Right cardiac atrium (tissue), 5 donors: ENCODE results near the gene LMF1. TPM values are rescaled to one million over a fixed set of nuclear protein-coding genes. Genes with fewer than 3 reads are reported as not detected.

Experiments
- ATAC-seq, 2 donors: fragments of 200-7000 bp; cut with Tn5 transposase; one replicate each; pipeline versions ENCODE4 v1.8.0 to v1.9.1; 2020; ENCODE audit warnings: moderate library complexity in 2 of 2, mild to moderate bottlenecking in 1 of 2
- DNase-seq, 3 donors: peaks; one replicate each; pipeline ENCODE4 v3.0.0-alpha.2; 2020
- H3K27ac ChIP-seq: one replicate; pipeline ENCODE4 v1.5.1; 2013; ENCODE audit warnings: mild to moderate bottlenecking, low read length, control low read depth, moderate library complexity
- H3K27me3 ChIP-seq: one replicate; pipeline ENCODE4 v1.6.1; 2013; ENCODE audit not compliant: control insufficient read depth, insufficient read depth
- H3K4me1 ChIP-seq: one replicate; pipeline ENCODE4 v1.6.1; 2013; ENCODE audit warnings: low read length; ENCODE audit not compliant: control insufficient read depth, insufficient read depth
- H3K4me3 ChIP-seq: one replicate; pipeline ENCODE4 v1.5.1; 2013; ENCODE audit warnings: low read length, control low read depth
- H3K9me3 ChIP-seq: one replicate; pipeline ENCODE4 v1.6.1; 2013; ENCODE audit warnings: low read length; ENCODE audit not compliant: control insufficient read depth
- WGBS: extraction: QIAGEN DNeasy Blood & Tissue Kit; methylation state at CpG from one replicate; pipeline ENCODE4 v1.1.7; 2013; 5-methylcytosine and 5-hydroxymethylcytosine counted together
- intact Hi-C, 4 donors: fragments of 100-400 bp; cut with DNase I; formaldehyde crosslinking; loops; one replicate each; pipeline versions ENCODE4 v1.11.0 to v1.14.0; 2022 to 2023
- polyA plus RNA-seq: library from polyadenylated mRNA; stranded (reverse); fragments of 200-250 nt; gene quantifications from one replicate; pipeline ENCODE4 v1.2.3, GENCODE V29; 2013
- total RNA-seq, 4 donors: library from RNA; stranded (reverse); fragmentation: NEBNext Ultra II Directional; extraction: Animal tissue kit (Norgen Biotek cat#: 25700); gene quantifications; one replicate each; pipeline ENCODE4 v1.2.1, GENCODE V29; 2021
- donor health status: healthy with polysubstance abuse.
- donor health status: DM: no; HTN: yes; CAD: no.
- donor health status: DM: no; HTN: no; CAD: no.
- donor health status: DM: no; HTN: yes; CAD: no; lungs with severe emphysema.
- donor health status: DM: yes; HTN: yes; CAD: no.

The LMF1 gene
- total and polyA plus RNA-seq, 5 donors: 7.8 to 13.3 (median 10.8) TPM

GRCh38 chr16:967546-968295 lies 3.1 kb downstream of the LMF1 start:
- no peak overlapping the region for H3K27ac ChIP-seq
- H3K9me3 ChIP-seq: no peaks in the 10 kb centered on the region
- no peaks in the 10 kb centered on the region for H3K27me3 ChIP-seq
- intact Hi-C loops: no loop called here
- WGBS: 95% methylated on average over 41 of the region's 41 CpGs
- H3K4me3 ChIP-seq: no peak overlapping the region
- DNase-seq (no peak), ATAC-seq (no peak)
- peaks cover 4% of the 10 kb centered on the region for H3K4me1 ChIP-seq

- DNase-seq: no peak
Measured at GRCh38 chr16:967077-967541, 3.7 kb downstream of the LMF1 start.

GRCh38 chr16:966505-966904 lies 4.3 kb downstream of the LMF1 start:
- DNase-seq (no peak), ATAC-seq (no peak)
- H3K9me3 ChIP-seq: no peaks in the 10 kb centered on the region
- peaks cover 4% of the 10 kb centered on the region for H3K4me1 ChIP-seq
- no peak overlapping the region for H3K4me3 ChIP-seq
- H3K27ac ChIP-seq: no peak overlapping the region
- no peaks in the 10 kb centered on the region for H3K27me3 ChIP-seq
- intact Hi-C loops: no loop called here
- WGBS: 97% methylated on average over 10 of the region's 10 CpGs

More at GRCh38 chr16:967077-967541, 3.7 kb downstream of the LMF1 start:
- H3K27me3 ChIP-seq: no peaks in the 10 kb centered on the region
- H3K4me3 ChIP-seq: no peak overlapping the region
- H3K4me1 ChIP-seq: peaks cover 4% of the 10 kb centered on the region
- WGBS: 96% methylated on average over 20 of the region's 20 CpGs
- intact Hi-C loops: no loop called here
- ATAC-seq: no peak
- H3K27ac ChIP-seq: no peak overlapping the region
- no peaks in the 10 kb centered on the region for H3K9me3 ChIP-seq

- Histone ChIP-seq H3K27ac (no peak overlapping the region), H3K27me3 (no peaks in the 10 kb centered on the region), H3K4me3 (no peak overlapping the region), H3K4me1 (peaks cover 4% of the 10 kb centered on the region), H3K9me3 (no peaks in the 10 kb centered on the region)
- 97% methylated on average over 18 of the region's 18 CpGs for WGBS
- no peak for ATAC-seq
- intact Hi-C loops: no loop called here
- no peak for DNase-seq
Measured at GRCh38 chr16:966035-966434, 4.7 kb downstream of the LMF1 start.

- Histone ChIP-seq H3K27ac (no peak overlapping the region), H3K4me3 (no peak overlapping the region), H3K4me1 (peaks cover 4% of the 10 kb centered on the region), H3K9me3 (no peaks in the 10 kb centered on the region), H3K27me3 (no peaks in the 10 kb centered on the region)
- DNase-seq (no peak), ATAC-seq (no peak)
- over 99% methylated on average over 4 of the region's 4 CpGs for WGBS
- intact Hi-C loops: no loop called here
Measured at GRCh38 chr16:965487-965886, 5.3 kb downstream of the LMF1 start.

- DNase-seq: no peak
- H3K27ac ChIP-seq: no peak overlapping the region
- 97% methylated on average over 13 of the region's 13 CpGs for WGBS
Measured at GRCh38 chr16:965036-965395, 5.8 kb downstream of the LMF1 start.

GRCh38 chr16:964356-965035 lies 6.3 kb downstream of the LMF1 start:
- ATAC-seq (no peak), DNase-seq (no peak)
- Histone ChIP-seq H3K4me3 (no peak overlapping the region), H3K27ac (no peak overlapping the region), H3K4me1 (peaks cover 2% of the 10 kb centered on the region), H3K9me3 (no peaks in the 10 kb centered on the region), H3K27me3 (no peaks in the 10 kb centered on the region)
- 93% methylated on average over 27 of the region's 27 CpGs for WGBS
- intact Hi-C loops: no loop called here

More at GRCh38 chr16:965036-965395, 5.8 kb downstream of the LMF1 start:
- Histone ChIP-seq H3K9me3 (no peaks in the 10 kb centered on the region), H3K4me3 (no peak overlapping the region), H3K4me1 (peaks cover 4% of the 10 kb centered on the region), H3K27me3 (no peaks in the 10 kb centered on the region)
- intact Hi-C loops: no loop called here
- ATAC-seq: no peak

- intact Hi-C loops: no loop called here
- ATAC-seq (no peak), DNase-seq (no peak)
- H3K9me3 ChIP-seq: no peaks in the 10 kb centered on the region
- no peaks in the 10 kb centered on the region for H3K27me3 ChIP-seq
- 71% methylated on average over 17 of the region's 17 CpGs for WGBS
- no peak overlapping the region for H3K4me3 ChIP-seq
- H3K4me1 ChIP-seq: no peaks in the 10 kb centered on the region
- no peak overlapping the region for H3K27ac ChIP-seq
Measured at GRCh38 chr16:963913-964312, 6.9 kb downstream of the LMF1 start.

- peak in 1 of 2 donors; percentile 23 for ATAC-seq
- Histone ChIP-seq H3K9me3 (no peaks in the 10 kb centered on the region), H3K4me3 (no peak overlapping the region), H3K4me1 (no peaks in the 10 kb centered on the region), H3K27ac (no peak overlapping the region), H3K27me3 (no peaks in the 10 kb centered on the region)
- no peak for DNase-seq
- intact Hi-C loops: no loop called here
- WGBS: 87% methylated on average over 23 of the region's 23 CpGs
Measured at GRCh38 chr16:962901-963814, 7.6 kb downstream of the LMF1 start.

- Histone ChIP-seq H3K27me3 (no peaks in the 10 kb centered on the region), H3K4me3 (no peak overlapping the region), H3K27ac (no peak overlapping the region), H3K4me1 (no peaks in the 10 kb centered on the region), H3K9me3 (no peaks in the 10 kb centered on the region)
- ATAC-seq: no peak
- intact Hi-C loops: no loop called here
- 92% methylated on average over 22 of the region's 22 CpGs for WGBS
- DNase-seq: no peak
Measured at GRCh38 chr16:962366-962765, 8.4 kb downstream of the LMF1 start.
